Esophagus muscularis mucosa (tissue), 3 donors: Measurements from ENCODE around the gene PTGIS.

Source experiments
- CTCF ChIP-seq, 3 experiments: fragments of 200-600 bp in 2 of 3; fragments of 450-650 bp in 1 of 3; sonication (generic) in 2 of 3; IDR thresholded peaks; one replicate each; pipeline ENCODE4 v1.5.1; 2017 to 2019; ENCODE audit warnings: antibody characterized with exemption in 3 of 3, mild to moderate bottlenecking in 2 of 3, moderate library complexity in 1 of 3
- POLR2A ChIP-seq: fragments of 450-650 bp; IDR thresholded peaks from one replicate; pipeline ENCODE4 v1.6.1; 2017; ENCODE audit warnings: antibody characterized with exemption, moderate library complexity, mild to moderate bottlenecking, low read depth

GRCh38 chr20:49489688-49490087 lies 78.2 kb downstream of the PTGIS start:
- no peak for TF ChIP-seq CTCF (IDR thresholded peaks at IDR 0.05)
- no peak for TF ChIP-seq POLR2A
